HG02623 (cell line): ENCODE data around the gene UGP2.
"Not testable (repeated sequence)": the region's sequence is repeated elsewhere in the genome, so short reads cannot be mapped to it uniquely, and the experiment has no call there.

Experiments used
- ATAC-seq: cut with Tn5 transposase; IDR thresholded peaks from one replicate; pipeline ENCODE4 v1.9.1; 2021; ENCODE audit warnings: moderate library complexity; ENCODE audit not compliant: unreplicated experiment

The UGP2 gene

GRCh38 chr2:63840081-63840784 lies 1.5 kb upstream of the UGP2 start:
- peak; percentile 22 for ATAC-seq

DNA sequence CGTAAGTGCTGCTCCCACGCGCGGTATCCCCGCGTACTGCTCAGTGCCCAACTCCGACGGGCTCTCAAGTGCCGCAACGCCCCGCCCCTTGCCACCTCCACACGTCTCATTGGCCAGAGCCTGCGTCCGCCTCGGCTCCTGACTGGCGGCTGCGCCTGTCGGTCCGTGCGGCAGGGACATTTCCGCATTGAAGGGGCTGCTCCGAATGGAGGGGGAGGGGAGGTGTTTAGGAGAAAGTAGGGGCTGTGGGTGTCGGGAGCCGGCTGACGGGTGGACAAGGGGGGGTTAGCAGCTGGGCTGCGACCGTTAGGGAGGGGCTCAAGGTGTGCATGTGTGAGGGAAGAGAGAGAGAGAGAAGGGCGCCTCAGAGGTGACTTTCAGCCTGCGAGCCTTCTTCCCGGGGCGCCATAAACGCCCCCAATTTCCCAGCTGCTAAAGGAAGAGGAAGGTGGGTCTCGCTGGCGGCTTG lies 877 bp upstream of the UGP2 start:
- ATAC-seq = peak; percentile 92

DNA sequence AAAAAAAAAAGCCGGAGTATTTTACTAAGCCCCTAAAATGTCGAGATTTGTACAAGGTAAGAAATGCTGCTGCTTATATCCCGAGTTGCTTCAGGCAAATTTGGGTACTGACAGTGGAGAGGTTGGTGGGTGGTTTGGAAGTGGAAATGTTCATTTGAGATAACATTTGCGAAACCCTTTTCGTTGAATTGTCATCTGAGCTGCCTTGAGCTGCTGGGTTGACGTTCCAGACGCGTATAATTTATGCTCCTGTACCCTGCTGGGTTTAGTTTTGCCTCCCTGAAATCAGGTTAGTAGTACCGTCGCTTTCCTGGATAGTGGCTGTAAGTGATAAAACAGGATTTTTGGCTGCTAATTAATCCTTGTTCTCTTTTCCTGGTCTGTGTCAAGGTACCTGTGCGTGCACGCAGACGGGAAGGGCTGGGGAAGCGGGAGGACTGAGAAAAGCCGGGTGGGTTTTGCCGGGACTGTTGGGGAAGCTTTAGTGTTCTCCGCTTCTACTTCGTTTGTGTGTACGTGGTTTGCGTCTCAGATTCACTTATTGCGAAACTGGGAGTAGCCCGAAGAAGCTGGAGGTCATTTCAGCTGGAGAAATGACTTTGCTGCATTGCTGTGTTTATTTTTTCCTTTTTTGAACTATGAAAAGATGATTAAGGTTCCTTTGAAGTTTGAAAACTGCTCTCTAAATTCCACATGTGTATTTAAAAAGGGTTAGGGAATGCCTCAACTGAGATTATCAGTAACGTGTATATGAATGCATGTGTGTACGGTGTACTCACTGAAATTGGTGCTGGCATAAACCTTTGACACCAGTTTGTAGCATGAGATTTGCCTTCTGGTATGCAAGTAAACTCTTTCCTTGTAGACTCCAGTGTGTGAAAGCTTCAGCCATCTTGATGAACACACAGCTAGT lies 709 bp downstream of the UGP2 start:
- no peak for ATAC-seq

DNA sequence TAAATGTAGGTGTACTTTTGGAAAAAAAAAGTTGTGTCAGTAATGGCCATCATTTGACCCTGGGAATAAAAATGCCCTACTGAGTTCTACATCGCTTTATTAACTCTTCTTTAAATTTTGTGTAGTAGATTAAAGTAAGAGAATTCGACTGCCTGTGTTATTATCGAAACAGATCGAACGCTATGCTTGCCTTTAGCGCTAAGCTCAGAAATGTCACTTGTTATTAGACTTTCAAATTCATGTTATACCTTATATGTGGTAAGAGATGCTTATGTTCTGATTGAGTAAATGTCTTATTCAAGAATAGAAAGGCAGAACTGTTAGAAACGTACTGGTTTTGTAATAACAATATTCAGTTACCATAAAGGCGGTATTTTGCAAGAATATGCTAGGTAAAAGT lies 1.4 kb downstream of the UGP2 start:
- no peak for ATAC-seq

DNA sequence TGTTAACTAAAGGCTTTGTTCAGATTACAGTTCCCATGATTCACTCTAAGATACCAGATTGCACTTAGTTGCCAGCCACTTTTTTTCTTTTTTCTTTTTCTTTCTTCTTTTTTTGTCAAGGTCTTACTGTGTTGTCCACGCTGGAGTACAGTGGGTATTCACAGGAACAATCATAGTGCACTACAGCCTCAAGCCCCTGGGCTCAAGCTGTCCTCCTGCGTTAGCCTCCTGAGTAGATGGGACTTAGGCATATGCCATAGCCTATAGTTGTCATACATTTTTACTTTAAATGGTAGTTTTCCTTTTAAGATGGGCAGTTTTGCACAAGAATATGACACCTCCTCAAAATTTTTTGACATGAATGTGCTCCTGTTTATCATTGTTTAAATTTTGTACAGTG lies 2.1 kb downstream of the UGP2 start:
- ATAC-seq = no peak

DNA sequence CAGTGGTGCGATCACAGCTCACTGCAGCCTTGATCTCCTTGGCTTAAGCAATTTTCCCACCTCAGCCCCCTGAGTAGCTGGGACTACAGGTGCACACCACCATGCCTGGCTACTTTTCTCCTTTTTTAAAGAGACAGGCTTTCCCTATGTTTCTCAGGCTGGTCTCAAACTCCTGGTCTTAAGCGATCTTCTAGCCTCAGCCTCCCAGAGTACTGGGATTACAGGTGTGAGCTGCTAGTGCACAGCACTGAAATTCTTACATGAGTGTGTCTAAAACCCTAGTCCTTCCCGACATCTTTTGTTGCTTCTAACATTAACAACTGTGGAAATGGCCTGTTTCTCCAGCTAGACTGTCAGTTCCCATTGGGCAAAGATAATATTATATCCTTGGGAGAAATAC lies 2.9 kb downstream of the UGP2 start:
- ATAC-seq = no peak

GRCh38 chr2:63845866-63846265 lies 4.2 kb downstream of the UGP2 start:
- no peak for ATAC-seq

- no peak for ATAC-seq
These were observed 4.8 kb downstream of the UGP2 start for GRCh38 chr2:63846487-63846886.

- ATAC-seq = not testable (repeated sequence)
These were observed 5.9 kb downstream of the UGP2 start for GRCh38 chr2:63847571-63847970.

- ATAC-seq = no peak
These were observed 7.9 kb downstream of the UGP2 start for GRCh38 chr2:63849381-63850203.

- no peak for ATAC-seq
These were observed 8.5 kb downstream of the UGP2 start for GRCh38 chr2:63850204-63850571.

- ATAC-seq = no peak
These were observed 9.0 kb downstream of the UGP2 start for GRCh38 chr2:63850649-63851048.

- no peak for ATAC-seq
These were observed 10.1 kb downstream of the UGP2 start for GRCh38 chr2:63851691-63852311.

GRCh38 chr2:63853527-63854310 lies 12.0 kb downstream of the UGP2 start:
- no peak for ATAC-seq

- ATAC-seq = no peak
These were observed 14.0 kb downstream of the UGP2 start for GRCh38 chr2:63855418-63856302.

GRCh38 chr2:63856303-63856603 lies 14.6 kb downstream of the UGP2 start:
- no peak for ATAC-seq

DNA sequence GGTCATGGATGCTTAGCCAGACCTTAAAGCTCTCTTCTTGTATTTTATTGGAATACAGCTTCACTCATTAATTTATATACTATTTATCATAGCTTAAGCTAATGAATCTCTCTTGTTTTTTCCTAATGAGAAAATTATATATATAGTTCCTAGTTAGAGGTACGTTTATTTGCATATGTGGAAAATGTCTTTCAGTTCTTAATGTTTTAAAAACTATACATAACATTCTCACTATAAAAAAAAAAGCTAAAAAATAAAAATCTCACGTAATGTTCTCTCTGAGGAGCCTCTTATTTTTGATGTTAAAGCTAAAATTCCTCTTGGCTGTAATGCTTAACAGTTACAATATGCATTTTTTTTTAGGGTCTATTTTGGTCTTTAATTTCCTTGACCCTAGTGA lies 16.6 kb downstream of the UGP2 start:
- ATAC-seq = no peak

DNA sequence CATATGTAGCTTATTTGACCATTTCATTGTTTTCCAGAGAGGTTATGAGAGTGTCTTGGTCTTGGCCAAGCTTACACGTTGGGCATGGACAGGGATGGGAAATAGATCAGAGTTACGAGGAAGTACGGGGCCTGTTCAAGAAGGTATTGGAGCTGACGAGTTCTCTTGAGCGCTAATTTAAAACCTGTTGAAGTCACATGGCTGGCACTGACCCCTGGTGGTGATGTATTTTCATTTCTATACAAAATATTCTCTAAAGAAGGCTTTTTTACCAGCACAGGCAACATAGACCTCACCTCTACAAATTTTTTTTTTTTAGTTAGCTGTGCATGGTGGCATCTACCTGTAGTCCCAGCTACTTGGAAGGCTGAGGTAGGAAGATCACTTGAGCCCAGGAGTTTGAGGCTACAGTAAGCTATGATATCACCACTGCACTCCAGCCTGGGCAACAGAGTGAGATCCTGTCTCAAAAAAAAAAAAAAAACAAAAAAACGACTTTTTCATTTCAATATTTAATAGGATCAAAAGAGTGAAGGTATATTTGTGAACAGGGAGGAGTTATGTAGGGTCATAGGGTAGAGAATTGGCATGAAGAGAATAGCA lies 19.6 kb downstream of the UGP2 start:
- ATAC-seq = no peak

DNA sequence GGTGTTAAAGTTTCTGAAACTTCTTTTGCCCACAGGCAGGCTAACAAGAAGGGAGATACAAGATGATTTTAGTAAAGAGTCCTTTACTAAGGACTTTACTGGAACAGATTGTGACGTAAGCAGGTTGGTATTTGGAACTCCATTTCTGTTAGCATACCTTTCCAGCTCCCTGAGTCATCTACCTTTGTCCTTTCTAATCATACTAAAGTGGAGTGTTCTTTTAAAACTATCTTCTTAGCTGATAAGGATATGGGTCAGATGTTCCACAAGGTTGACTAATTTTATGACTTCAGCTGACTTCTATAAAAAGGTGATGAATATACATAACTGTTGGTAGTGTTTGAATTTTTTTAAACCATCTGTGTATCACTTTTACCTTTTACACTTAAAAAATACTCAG lies 21.1 kb downstream of the UGP2 start:
- no peak for ATAC-seq
